ENCODE measurements around the gene OCA2. TPM values are rescaled to one million over a fixed set of nuclear protein-coding genes. Genes with fewer than 3 reads are reported as not detected.

OCA2 gene
- total RNA-seq, 2 experiments from 2014 or later, result not detected

DNA sequence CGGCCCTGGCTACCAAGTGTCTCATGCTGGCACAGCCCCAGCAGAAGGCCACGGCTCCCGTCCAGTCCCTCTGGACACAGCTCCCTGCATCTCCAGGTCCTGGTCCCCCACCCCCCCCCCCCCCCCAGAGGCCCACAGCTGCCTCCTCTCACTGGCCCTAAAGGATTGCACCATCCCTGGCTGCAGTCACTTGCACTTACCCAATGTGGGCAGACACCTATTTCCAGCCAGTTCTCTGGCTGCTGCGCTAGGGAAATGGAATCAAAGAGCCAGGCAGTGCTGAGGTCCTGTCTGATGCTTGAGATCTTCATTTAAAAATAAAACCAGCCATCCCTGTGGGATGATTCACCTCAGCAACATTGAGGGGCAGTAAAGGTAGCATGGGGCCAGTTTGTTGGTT, 346.4 kb downstream of the OCA2 start:
- H3K36me3 Mint-ChIP-seq (ENCODE audit: low read depth), result no peaks in the 10 kb centered on the region
- DNase-seq (no peak), ATAC-seq (no peak)
- intact Hi-C loops (cut with DNase I, micrococcal nuclease), result loop anchor here in 1 of 2 experiments (10.0 kb wide), 1 partner anchor 708 kb away; no protein-coding TSS in a partner anchor
- no peaks in the 10 kb centered on the region for H3K4me1 Mint-ChIP-seq
- H3K27ac Mint-ChIP-seq, result no peak overlapping the region
- no peaks in the 10 kb centered on the region for H3K27me3 Mint-ChIP-seq
- ChIA-PET POLR2A (no interaction called here), CTCF (no interaction called here)
- H3K4me3 Mint-ChIP-seq, result no peak overlapping the region
- H3K9me3 Mint-ChIP-seq (ENCODE audit: low read depth), result peaks cover 1% of the 10 kb centered on the region

DNA sequence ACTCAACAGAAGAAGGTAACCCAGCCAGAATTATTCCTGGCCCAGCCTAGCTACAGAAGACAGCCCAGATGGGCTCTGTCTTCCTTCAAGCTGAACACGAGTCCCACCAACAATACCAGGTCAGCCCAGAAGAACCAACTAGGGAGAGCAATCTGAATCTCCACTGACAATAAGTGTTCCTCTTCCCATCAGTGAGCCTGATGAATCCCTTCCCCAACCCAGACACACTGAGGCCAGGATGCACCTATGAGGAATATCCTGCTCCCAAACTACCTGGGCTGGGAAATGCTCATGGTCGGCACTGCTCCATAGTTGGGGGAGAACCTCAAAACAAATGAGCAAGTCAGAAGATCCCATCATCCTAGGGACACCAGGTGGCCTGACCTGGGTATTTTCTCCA, 351.1 kb downstream of the OCA2 start:
- Mint-ChIP-seq H3K27ac (no peak overlapping the region), H3K36me3 (ENCODE audit: low read depth) (no peaks in the 10 kb centered on the region), H3K27me3 (no peaks in the 10 kb centered on the region), H3K9me3 (ENCODE audit: low read depth) (no peaks in the 10 kb centered on the region), H3K4me1 (no peaks in the 10 kb centered on the region), H3K4me3 (no peak overlapping the region)
- POLR2A ChIA-PET, result no interaction called here
- intact Hi-C loops (cut with DNase I, micrococcal nuclease), result no loop called here
- DNase-seq (no peak), ATAC-seq (no peak)
- CTCF ChIA-PET, result no interaction called here

DNA sequence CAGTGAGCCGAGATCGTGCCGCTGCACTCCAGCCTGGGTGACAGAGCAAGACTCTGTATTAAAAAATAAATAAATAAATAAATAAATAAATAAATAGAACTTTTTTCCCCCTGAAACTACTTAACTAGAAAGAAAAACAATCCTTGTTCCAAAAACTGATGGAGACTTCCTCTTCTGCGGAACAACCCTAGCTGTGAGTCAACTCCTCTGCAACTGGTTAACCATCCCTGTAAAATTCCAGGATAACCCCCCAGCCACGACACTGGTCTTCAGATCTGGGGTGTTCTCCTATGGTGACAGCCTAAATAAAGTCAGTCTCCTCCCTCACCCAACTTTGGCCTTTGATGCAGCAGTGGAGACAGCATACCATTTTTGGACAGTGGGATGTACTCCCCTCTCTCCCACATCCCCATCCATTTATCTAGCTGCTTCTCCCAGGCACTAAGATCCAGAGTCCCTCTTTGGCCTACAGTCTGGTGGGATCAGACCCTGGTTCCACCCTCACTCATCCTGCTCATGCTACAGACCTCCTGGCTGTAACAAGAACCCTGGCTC, 352.6 kb downstream of the OCA2 start:
- no peak for DNase-seq
- no peak overlapping the region for H3K27ac Mint-ChIP-seq

DNA sequence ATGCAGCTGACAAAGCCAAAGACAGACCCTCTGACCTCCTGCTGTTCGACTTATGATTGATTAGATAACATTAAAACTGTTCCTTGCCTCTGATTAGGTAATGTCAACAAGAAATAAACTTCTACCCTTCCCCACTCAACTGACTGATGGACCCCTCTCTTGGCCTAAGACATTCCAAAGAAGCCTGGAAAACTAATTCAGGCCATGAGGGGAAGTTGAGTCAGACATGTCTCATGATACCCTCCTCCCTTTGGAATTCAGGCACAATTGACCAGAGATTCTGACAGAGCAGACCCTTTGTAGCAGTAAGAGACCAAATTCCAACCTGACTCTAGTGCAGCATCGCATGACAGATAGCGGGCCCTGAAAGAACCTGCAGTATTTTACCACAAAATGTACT, 354.5 kb downstream of the OCA2 start:
- no peak for ATAC-seq
- ChIA-PET CTCF (no interaction called here), POLR2A (no interaction called here)
- no peak overlapping the region for H3K4me3 Mint-ChIP-seq
- intact Hi-C loops (cut with DNase I, micrococcal nuclease), result no loop called here
- DNase-seq, result no peak
- H3K36me3 Mint-ChIP-seq (ENCODE audit: low read depth), result no peaks in the 10 kb centered on the region
- H3K9me3 Mint-ChIP-seq (ENCODE audit: low read depth), result peaks cover 3% of the 10 kb centered on the region
- no peaks in the 10 kb centered on the region for H3K4me1 Mint-ChIP-seq
- H3K27ac Mint-ChIP-seq, result no peak overlapping the region
- no peaks in the 10 kb centered on the region for H3K27me3 Mint-ChIP-seq

More for the DNA sequence above, 352.6 kb downstream of the OCA2 start:
- ChIA-PET POLR2A (no interaction called here), CTCF (no interaction called here)
- no peaks in the 10 kb centered on the region for H3K27me3 Mint-ChIP-seq
- H3K4me3 Mint-ChIP-seq, result no peak overlapping the region
- H3K4me1 Mint-ChIP-seq, result no peaks in the 10 kb centered on the region
- H3K36me3 Mint-ChIP-seq (ENCODE audit: low read depth), result no peaks in the 10 kb centered on the region
- ATAC-seq, result no peak
- peaks cover 2% of the 10 kb centered on the region for H3K9me3 Mint-ChIP-seq (ENCODE audit: low read depth)
- intact Hi-C loops (cut with DNase I, micrococcal nuclease), result no loop called here

DNA sequence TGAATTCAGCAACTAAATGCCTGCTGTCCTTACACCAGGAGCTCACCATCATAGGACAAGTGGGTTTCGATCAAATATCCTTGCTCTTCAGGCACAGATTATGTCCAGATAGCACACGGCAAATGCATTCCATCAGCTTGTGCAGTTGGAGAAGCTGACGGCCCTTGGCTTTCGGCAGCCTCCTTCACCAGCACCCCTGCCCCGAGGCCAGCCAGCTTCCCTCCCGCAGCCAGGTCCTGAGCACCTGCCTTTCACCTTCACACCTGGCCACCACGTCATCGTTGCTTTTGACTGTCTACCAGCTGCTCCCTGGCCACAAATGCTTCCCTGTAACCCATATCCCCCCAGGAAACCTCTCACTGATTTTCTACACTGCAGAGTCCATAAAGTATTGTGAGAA, 355.5 kb downstream of the OCA2 start:
- no peak for ATAC-seq
- ChIA-PET POLR2A (no interaction called here), CTCF (interaction anchor here (0.6 kb wide), 2 partner anchors 553 to 1884 kb away, joined by 3 read pairs; no protein-coding TSS in a partner anchor)
- H3K36me3 Mint-ChIP-seq (ENCODE audit: low read depth), result no peaks in the 10 kb centered on the region
- H3K4me3 Mint-ChIP-seq, result no peak overlapping the region
- intact Hi-C loops (cut with DNase I, micrococcal nuclease), result no loop called here
- peaks cover 4% of the 10 kb centered on the region for H3K9me3 Mint-ChIP-seq (ENCODE audit: low read depth)
- no peaks in the 10 kb centered on the region for H3K4me1 Mint-ChIP-seq
- no peak for DNase-seq
- no peak overlapping the region for H3K27ac Mint-ChIP-seq
- no peaks in the 10 kb centered on the region for H3K27me3 Mint-ChIP-seq

DNA sequence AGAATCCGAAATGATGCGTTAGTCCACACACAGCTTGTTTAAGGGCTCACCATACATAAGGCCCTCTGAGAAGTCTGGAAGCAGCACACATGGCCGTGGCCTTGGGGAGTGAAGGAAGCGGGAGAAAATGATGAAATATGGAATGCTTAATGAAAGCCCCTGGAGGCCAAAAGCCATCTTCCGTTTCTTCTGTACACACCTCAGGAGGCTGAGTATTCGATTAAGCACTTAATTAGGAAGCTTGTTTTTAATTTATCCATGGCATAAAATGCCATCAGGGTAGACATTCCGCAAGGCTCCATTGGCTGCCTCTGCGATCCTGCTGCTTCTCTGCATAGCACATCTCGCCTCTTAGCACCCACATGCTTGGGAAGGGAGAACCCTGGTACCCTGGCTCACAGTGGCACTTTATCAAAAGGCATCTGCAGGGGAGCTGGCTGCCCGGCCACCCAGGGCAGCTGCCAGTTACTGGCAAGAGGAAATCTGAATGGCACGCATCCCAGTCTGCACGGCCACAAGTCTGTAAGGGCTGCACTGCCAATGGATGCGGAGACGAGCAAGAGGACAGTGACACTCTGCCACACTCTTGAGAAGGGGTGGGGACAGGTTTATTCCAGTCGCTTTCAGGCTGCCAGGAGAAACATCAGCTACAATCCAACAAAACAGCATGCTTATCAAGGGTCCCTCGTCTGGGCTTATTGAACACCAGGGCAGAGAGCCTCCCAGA, 356.2 kb downstream of the OCA2 start:
- Mint-ChIP-seq H3K27ac (no peak overlapping the region), H3K9me3 (ENCODE audit: low read depth) (peaks cover 7% of the 10 kb centered on the region), H3K4me1 (no peaks in the 10 kb centered on the region), H3K27me3 (no peaks in the 10 kb centered on the region), H3K36me3 (ENCODE audit: low read depth) (no peaks in the 10 kb centered on the region), H3K4me3 (no peak overlapping the region)
- ChIA-PET POLR2A (no interaction called here), CTCF (interaction anchor here (0.6 kb wide), 2 partner anchors 552 to 1884 kb away, joined by 3 read pairs; no protein-coding TSS in a partner anchor)
- intact Hi-C loops (cut with DNase I, micrococcal nuclease), result no loop called here
- DNase-seq, result no peak
- ATAC-seq, result no peak

DNA sequence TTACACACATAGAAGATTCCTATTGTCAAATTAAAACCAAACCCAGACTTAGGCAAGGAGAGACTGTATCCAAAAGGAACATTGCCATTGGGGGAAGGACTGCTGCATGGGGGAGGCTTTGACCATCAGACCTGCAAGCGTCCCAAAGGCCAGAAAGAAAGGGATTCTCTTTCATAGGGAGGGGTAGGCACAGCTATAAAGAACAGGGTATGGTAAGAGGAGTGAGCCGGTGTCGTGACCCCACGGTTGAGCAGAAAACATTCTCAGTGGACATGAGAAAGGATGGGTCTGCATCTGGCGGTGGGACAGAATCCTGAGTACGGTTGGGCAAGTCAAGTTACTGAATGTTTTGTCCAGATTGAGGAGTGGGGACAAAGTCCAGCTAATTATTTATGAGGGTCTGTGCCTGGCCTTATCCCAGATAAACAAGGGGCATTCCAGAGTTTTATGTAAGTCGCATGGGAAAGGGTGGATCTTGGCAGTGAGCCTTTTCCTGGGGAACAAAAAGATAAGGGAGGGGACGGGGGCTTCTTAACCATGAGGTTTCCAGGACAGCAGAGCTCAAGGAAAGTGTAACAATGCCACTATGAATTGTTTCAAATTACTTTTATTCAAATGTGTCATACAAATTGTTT, 357.8 kb downstream of the OCA2 start:
- CTCF ChIA-PET, result no interaction called here
- H3K27ac Mint-ChIP-seq, result no peak overlapping the region
- DNase-seq (no peak), ATAC-seq (no peak)
- no peaks in the 10 kb centered on the region for H3K4me1 Mint-ChIP-seq
- peaks cover 10% of the 10 kb centered on the region for H3K9me3 Mint-ChIP-seq (ENCODE audit: low read depth)
- POLR2A ChIA-PET, result no interaction called here
- H3K27me3 Mint-ChIP-seq, result no peaks in the 10 kb centered on the region
- H3K4me3 Mint-ChIP-seq, result no peak overlapping the region
- H3K36me3 Mint-ChIP-seq (ENCODE audit: low read depth), result no peaks in the 10 kb centered on the region
- intact Hi-C loops (cut with DNase I, micrococcal nuclease), result no loop called here

DNA sequence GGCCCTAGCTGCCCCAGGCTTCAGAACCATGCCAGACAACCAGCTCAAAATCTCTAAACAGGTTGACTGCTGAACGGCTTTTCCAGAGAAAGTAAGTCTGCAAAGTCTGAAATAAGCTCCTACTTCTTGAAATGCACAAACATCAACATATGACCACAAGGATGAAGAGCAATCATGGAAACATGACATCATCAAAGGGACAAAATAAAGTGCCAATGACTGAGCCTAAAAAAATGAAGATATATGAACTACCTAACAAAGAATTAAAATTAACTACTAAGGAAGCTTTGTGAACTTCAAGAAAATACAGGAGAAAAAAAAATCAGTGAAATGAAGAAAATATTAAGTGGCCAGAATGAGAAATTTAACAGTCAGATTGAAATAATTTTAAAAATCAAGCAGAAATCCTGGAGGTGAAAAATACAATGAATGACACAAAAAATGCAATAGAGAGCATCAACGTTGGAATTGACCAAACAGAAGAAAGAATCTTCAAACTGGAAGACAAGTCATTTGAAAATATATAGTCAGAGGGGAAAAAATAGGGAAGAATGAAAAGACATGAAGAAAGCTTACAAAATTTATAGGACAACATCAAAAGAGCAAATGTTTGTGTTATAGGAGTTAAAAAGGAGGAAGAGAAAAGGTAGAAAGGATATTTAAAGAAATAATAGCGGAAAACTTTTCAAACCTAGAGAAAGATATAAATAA, 364.2 kb downstream of the OCA2 start:
- intact Hi-C loops (cut with DNase I, micrococcal nuclease), result no loop called here
- no peak for DNase-seq
- no peak for ATAC-seq
- POLR2A ChIA-PET, result no interaction called here
- Mint-ChIP-seq H3K27me3 (no peaks in the 10 kb centered on the region), H3K36me3 (ENCODE audit: low read depth) (no peaks in the 10 kb centered on the region), H3K27ac (no peak overlapping the region), H3K4me3 (no peak overlapping the region), H3K9me3 (ENCODE audit: low read depth) (peaks cover 29% of the 10 kb centered on the region), H3K4me1 (no peaks in the 10 kb centered on the region)
- CTCF ChIA-PET, result interaction anchor here (0.7 kb wide), 1 partner anchor 1374 kb away, joined by 3 read pairs; no protein-coding TSS in a partner anchor

DNA sequence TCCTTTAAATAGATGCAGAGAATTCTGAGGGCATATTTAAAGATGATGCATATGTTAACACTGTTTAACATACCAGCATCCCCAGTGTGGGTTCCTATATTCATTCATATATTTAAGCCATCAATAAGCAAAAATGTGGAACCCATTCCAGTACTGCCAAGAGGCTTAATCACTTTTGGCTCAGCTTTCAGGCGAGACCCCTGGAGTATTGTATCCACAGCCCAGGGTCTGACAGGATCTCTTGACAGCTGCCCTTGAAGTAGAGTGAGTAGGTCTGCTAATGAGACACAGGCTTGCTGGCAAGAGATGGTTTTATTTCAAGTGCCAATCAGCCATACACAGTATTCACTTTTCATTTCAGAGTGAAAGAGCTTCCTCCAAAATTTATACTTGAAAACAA, 367.3 kb downstream of the OCA2 start:
- peaks cover 24% of the 10 kb centered on the region for H3K9me3 Mint-ChIP-seq (ENCODE audit: low read depth)
- H3K36me3 Mint-ChIP-seq (ENCODE audit: low read depth), result no peaks in the 10 kb centered on the region
- H3K4me3 Mint-ChIP-seq, result no peak overlapping the region
- no peaks in the 10 kb centered on the region for H3K27me3 Mint-ChIP-seq
- DNase-seq, result no peak
- ChIA-PET POLR2A (no interaction called here), CTCF (no interaction called here)
- H3K27ac Mint-ChIP-seq, result no peak overlapping the region
- H3K4me1 Mint-ChIP-seq, result no peaks in the 10 kb centered on the region
- ATAC-seq, result no peak
- intact Hi-C loops (cut with DNase I, micrococcal nuclease), result no loop called here

DNA sequence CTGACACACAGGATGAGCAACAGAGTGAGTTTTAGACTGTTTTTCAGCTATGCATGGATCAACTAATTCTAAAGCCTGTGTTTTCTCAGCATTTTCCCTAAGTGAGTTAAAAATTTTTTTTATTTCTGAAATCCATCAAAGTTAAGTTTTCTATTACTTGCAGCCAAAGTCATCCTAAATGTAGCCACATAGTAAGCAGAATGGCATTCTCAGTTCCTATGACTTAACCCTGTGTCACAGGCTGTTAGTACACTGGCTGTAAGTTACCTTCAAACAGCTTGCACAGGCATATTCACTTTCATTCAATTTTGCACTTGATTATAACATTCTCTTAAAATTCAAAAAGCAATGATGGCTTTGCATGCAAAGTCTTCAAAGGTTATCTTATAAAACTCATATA, 368.2 kb downstream of the OCA2 start:
- ChIA-PET CTCF (no interaction called here), POLR2A (no interaction called here)
- no peak for DNase-seq
- no peak for ATAC-seq
- intact Hi-C loops (cut with DNase I, micrococcal nuclease), result no loop called here
- Mint-ChIP-seq H3K4me3 (no peak overlapping the region), H3K27ac (no peak overlapping the region), H3K9me3 (ENCODE audit: low read depth) (peaks cover 18% of the 10 kb centered on the region), H3K27me3 (no peaks in the 10 kb centered on the region), H3K36me3 (ENCODE audit: low read depth) (no peaks in the 10 kb centered on the region), H3K4me1 (no peaks in the 10 kb centered on the region)

DNA sequence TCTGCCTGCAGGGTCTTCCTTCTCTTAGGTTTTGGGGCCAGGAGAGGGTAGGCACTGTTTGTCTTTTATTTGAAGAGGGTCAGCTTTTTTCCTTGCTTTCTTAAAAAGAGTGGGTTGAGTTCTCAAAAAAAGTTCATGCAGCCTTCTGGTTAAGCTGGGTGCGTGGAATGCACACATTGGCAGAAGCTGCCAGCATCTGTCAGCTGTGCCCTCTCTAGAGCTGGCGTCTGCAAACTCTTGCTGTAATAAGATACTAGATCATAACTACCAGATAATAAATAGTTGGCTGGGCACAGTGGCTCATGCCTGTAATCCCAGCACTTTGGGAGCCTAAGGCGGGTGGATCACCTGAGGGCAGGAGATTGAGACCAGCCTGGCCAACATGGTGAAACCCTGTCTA, 373.4 kb downstream of the OCA2 start:
- DNase-seq (no peak), ATAC-seq (no peak)
- H3K4me3 Mint-ChIP-seq, result no peak overlapping the region
- H3K9me3 Mint-ChIP-seq (ENCODE audit: low read depth), result peaks cover 1% of the 10 kb centered on the region
- POLR2A ChIA-PET, result no interaction called here
- H3K4me1 Mint-ChIP-seq, result no peaks in the 10 kb centered on the region
- no peaks in the 10 kb centered on the region for H3K27me3 Mint-ChIP-seq
- CTCF ChIA-PET, result no interaction called here
- intact Hi-C loops (cut with DNase I, micrococcal nuclease), result no loop called here
- H3K36me3 Mint-ChIP-seq (ENCODE audit: low read depth), result no peaks in the 10 kb centered on the region
- no peak overlapping the region for H3K27ac Mint-ChIP-seq

DNA sequence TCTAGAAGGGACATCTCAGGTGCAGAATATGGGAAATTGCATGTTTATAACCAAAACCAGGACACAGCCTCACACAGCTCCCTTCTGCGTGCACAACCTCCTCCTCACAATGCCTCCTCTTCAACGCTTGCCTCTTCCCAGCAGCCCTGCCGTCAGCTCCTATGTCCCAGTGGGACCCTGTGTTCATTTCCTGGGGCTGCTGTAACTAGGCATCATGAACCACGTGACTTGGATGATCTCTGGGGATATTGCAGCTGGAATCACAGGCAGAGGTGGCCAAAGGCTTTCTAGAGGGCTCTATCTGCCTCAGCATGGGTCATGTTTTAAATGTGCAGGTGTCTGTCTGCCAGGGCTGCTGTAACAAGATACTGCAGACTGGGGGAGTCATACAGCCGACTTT, 375.3 kb downstream of the OCA2 start:
- no peak overlapping the region for H3K4me3 Mint-ChIP-seq
- H3K27ac Mint-ChIP-seq, result no peak overlapping the region
- H3K9me3 Mint-ChIP-seq (ENCODE audit: low read depth), result peaks cover 4% of the 10 kb centered on the region
- H3K36me3 Mint-ChIP-seq (ENCODE audit: low read depth), result no peaks in the 10 kb centered on the region
- ATAC-seq, result no peak
- intact Hi-C loops (cut with DNase I, micrococcal nuclease), result no loop called here
- no peaks in the 10 kb centered on the region for H3K4me1 Mint-ChIP-seq
- no peak for DNase-seq
- ChIA-PET POLR2A (no interaction called here), CTCF (no interaction called here)
- no peaks in the 10 kb centered on the region for H3K27me3 Mint-ChIP-seq

All from activated CD4-positive, alpha-beta T cell treated with anti-CD3 and anti-CD28 coated beads for 36 hours (primary cell).